Keratinocyte (primary cell): ENCODE measurements around the gene MYO1H. TPM values are rescaled to one million over a fixed set of nuclear protein-coding genes. Genes with fewer than 3 reads are reported as not detected.
"Not testable (repeated sequence)": the region's sequence is repeated elsewhere in the genome, so short reads cannot be mapped to it uniquely, and the experiment has no call there.

Experiments
- DNase-seq: peaks from one replicate; pipeline ENCODE4 v3.0.0-alpha.2; 2011; ENCODE audit warnings: low read depth, missing footprints, low spot score
- FAIRE-seq: peaks from 2 replicates; lab custom pipeline; 2011; peaks lifted over from hg19 to GRCh38; lab: Jason Lieb, UNC
- H2AFZ ChIP-seq: 2 replicates; pipeline ENCODE4 v1.6.0; 2012; ENCODE audit warnings: low read length, control low read depth, inconsistent platforms; ENCODE audit not compliant: control insufficient read depth
- H3K27ac ChIP-seq: 2 replicates; pipeline ENCODE4 v1.5.1; 2011; ENCODE audit warnings: low read length; ENCODE audit not compliant: control insufficient read depth, insufficient read depth
- H3K27me3 ChIP-seq: 3 replicates; pipeline ENCODE4 v1.6.0; 2011; ENCODE audit warnings: low read length; ENCODE audit not compliant: control insufficient read depth, insufficient read depth; ENCODE audit errors: extremely low read depth
- H3K36me3 ChIP-seq, 2 experiments: 2 replicates in 1 of 2; 3 replicates in 1 of 2; pipeline ENCODE4 v1.5.1; 2011; ENCODE audit warnings: low read length in 2 of 2, mild to moderate bottlenecking in 1 of 2; ENCODE audit not compliant: control insufficient read depth in 2 of 2, insufficient read depth in 2 of 2; ENCODE audit errors: extremely low read depth in 1 of 2
- H3K4me1 ChIP-seq: 3 replicates; pipeline ENCODE4 v1.5.1; 2011; ENCODE audit warnings: low read length; ENCODE audit not compliant: control insufficient read depth, insufficient read depth; ENCODE audit errors: extremely low read depth
- H3K4me2 ChIP-seq: 3 replicates; pipeline ENCODE4 v1.6.0; 2011; ENCODE audit warnings: low read depth, low read length; ENCODE audit not compliant: control insufficient read depth, insufficient read depth; ENCODE audit errors: extremely low read depth
- H3K4me3 ChIP-seq, 3 experiments: fragments of 200-600 bp in 1 of 3; sonication (generic) in 1 of 3; 2 replicates in 2 of 3; 3 replicates in 1 of 3; pipeline ENCODE4 v1.5.1; 2011 to 2016; ENCODE audit warnings: low read length in 3 of 3, mild to moderate bottlenecking in 3 of 3, control low read depth in 2 of 3, inconsistent platforms in 1 of 3, low read depth in 1 of 3, mixed read lengths in 1 of 3, mixed run types in 1 of 3, moderate library complexity in 1 of 3; ENCODE audit not compliant: control insufficient read depth in 2 of 3, insufficient read depth in 2 of 3; ENCODE audit errors: extremely low read depth in 1 of 3
- H3K79me2 ChIP-seq: 2 replicates; pipeline ENCODE4 v1.6.0; 2012; ENCODE audit warnings: low read length; ENCODE audit not compliant: control insufficient read depth, insufficient read depth
- H3K9ac ChIP-seq: 3 replicates; pipeline ENCODE4 v1.6.0; 2011; ENCODE audit warnings: low read length; ENCODE audit not compliant: control insufficient read depth, insufficient read depth; ENCODE audit errors: extremely low read depth
- H3K9me1 ChIP-seq: 3 replicates; pipeline ENCODE4 v1.6.0; 2011; ENCODE audit warnings: low read length; ENCODE audit not compliant: control insufficient read depth, insufficient read depth; ENCODE audit errors: extremely low read depth
- H3K9me3 ChIP-seq: 2 replicates; pipeline ENCODE4 v1.5.1; 2012; ENCODE audit warnings: low read depth, low read length; ENCODE audit not compliant: control insufficient read depth
- H4K20me1 ChIP-seq: 3 replicates; pipeline ENCODE4 v1.6.0; 2011; ENCODE audit warnings: low read length; ENCODE audit not compliant: control insufficient read depth, insufficient read depth; ENCODE audit errors: extremely low read depth
- CTCF ChIP-seq, 3 experiments: IDR thresholded peaks in 1 of 3; conservative IDR thresholded peaks in 1 of 3; optimal IDR thresholded peaks in 1 of 3; 2 replicates in 2 of 3; 3 replicates in 1 of 3; pipeline versions ENCODE3 to v1.5.1; 2011; ENCODE audit warnings: low read length in 3 of 3, mild to moderate bottlenecking in 3 of 3, moderate library complexity in 2 of 3, control low read depth in 1 of 3, inconsistent platforms in 1 of 3; ENCODE audit not compliant: insufficient read depth in 2 of 3; ENCODE audit errors: extremely low read depth in 1 of 3
- EZH2 ChIP-seq: IDR thresholded peaks from one replicate; pipeline ENCODE4 v1.6.1; 2012; ENCODE audit warnings: inconsistent platforms, mild to moderate bottlenecking, low read length, moderate library complexity
- dilution Hi-C: fragments of 300-500 bp; cut with MboI; formaldehyde crosslinking; loops from one replicate; pipeline ENCODE4 v1.7.0; 2020; ENCODE audit warnings: low sequenced_read_pairs; ENCODE audit not compliant: extremely low pct_ligation_motif_present
- polyA plus RNA-seq, 5 experiments: library from polyadenylated mRNA; depleted of rRNA in 3 of 5; stranded (reverse) in 3 of 5; stranded (forward) in 1 of 5; unstranded in 1 of 5; fragments of >200 nt; gene quantifications; 1 replicate in 1 of 5; 2 replicates in 3 of 5; 3 replicates in 1 of 5; pipeline versions ENCODE4 v1.2.1 to v1.2.3, GENCODE V29; 2011 to 2012; ENCODE audit warnings: missing spikeins in 2 of 5, low read depth in 1 of 5, low replicate concordance in 1 of 5

The MYO1H gene
- polyA plus RNA-seq, 1 donor (not counting 4 experiments of a cell fraction or from before 2014, with no cell fraction given) = not detected

- H3K9ac ChIP-seq = no peak overlapping the region
- no peak overlapping the region for H2AFZ ChIP-seq
- no peak overlapping the region for H3K27ac ChIP-seq
- no peaks in the 10 kb centered on the region for H3K9me1 ChIP-seq
- peaks cover 19% of the 10 kb centered on the region for H4K20me1 ChIP-seq
- dilution Hi-C loops = no loop called here
- H3K4me1 ChIP-seq = peaks cover 12% of the 10 kb centered on the region
- peaks cover 94% of the 10 kb centered on the region for H3K79me2 ChIP-seq
- H3K4me2 ChIP-seq = no peak overlapping the region
- no peaks in the 10 kb centered on the region for H3K9me3 ChIP-seq
- H3K4me3 ChIP-seq = no peak overlapping the region
- no peak for FAIRE-seq
- peaks cover 16 to 25% of the 10 kb centered on the region in 2 experiments for H3K36me3 ChIP-seq
- no peak for TF ChIP-seq EZH2
- no peak for TF ChIP-seq CTCF (optimal IDR thresholded peaks at IDR 0.05 in 1 of 3, IDR thresholded peaks at IDR 0.05 in 1 of 3, conservative IDR thresholded peaks at IDR 0.05 in 1 of 3; ENCODE audit: extremely low read depth in 1 of 3, insufficient read depth in 2 of 3, low read length in 3 of 3)
- no peak for DNase-seq
- H3K27me3 ChIP-seq = no peaks in the 10 kb centered on the region
These were observed 125.3 kb downstream of the MYO1H start for GRCh38 chr12:109473006-109473405.

DNA sequence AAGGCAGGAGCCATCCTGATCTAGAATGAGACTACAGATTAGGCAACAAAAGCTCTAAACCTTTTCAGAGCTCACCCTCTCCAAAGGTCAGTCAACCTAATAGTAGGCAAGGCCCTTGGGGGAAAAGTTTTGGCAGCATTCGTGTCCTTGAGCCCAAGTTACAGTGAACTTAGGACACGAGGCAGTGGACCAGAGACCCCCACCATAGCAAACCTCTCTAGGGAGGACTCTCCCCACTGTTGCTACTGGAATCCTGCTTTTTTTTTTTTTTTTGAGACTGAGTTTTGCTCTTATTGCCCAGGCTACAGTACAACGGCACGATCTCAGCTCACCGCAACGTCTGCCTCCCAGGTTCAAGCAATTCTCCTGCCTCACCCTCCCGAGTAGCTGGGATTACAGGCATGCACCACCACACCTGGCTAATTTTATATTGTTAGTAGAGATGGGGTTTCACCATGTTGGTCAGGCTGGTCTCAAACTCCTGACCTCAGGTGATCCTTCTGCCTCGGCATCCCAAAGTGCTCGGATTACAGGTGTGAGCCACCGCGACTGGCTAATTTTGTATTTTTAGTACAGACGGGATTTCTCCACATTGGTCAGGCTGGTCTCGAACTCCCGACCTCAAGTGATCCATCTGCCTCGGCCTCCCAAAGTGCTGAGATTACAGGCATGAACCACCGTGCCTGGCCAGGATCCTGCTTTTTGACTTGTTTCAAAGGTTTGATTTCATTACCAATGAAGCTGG lies 126.0 kb downstream of the MYO1H start:
- FAIRE-seq, dilution Hi-C loops, H3K4me2 ChIP-seq, DNase-seq, H3K9ac ChIP-seq, H3K27ac ChIP-seq, H2AFZ ChIP-seq, H3K4me3 ChIP-seq, H3K27me3 ChIP-seq, H3K9me1 ChIP-seq, H3K9me3 ChIP-seq: not testable (repeated sequence)
- Histone ChIP-seq H3K79me2 (peaks cover 95% of the 10 kb centered on the region), H4K20me1 (peaks cover 19% of the 10 kb centered on the region), H3K4me1 (peaks cover 16% of the 10 kb centered on the region), H3K36me3 (peaks cover 15 to 22% of the 10 kb centered on the region in 2 experiments)
